HEK293T (cell line): Measurements from ENCODE around the gene PCDHGC4.

ENCODE experiments used
- ARNT ChIP-seq: fragments of 450-650 bp; IDR thresholded peaks from 2 replicates; pipeline ENCODE4 v1.6.1; 2017; ENCODE audit warnings: mild to moderate bottlenecking
- FOXA1 ChIP-seq: fragments of 450-650 bp; IDR thresholded peaks from 2 replicates; pipeline ENCODE4 v1.6.1; 2016; ENCODE audit warnings: mild to moderate bottlenecking
- FOXM1 ChIP-seq: fragments of 450-650 bp; IDR thresholded peaks from 2 replicates; pipeline ENCODE4 v1.6.1; 2017; ENCODE audit warnings: mild to moderate bottlenecking, borderline replicate concordance
- LEF1 ChIP-seq: fragments of 450-650 bp; IDR thresholded peaks from 2 replicates; pipeline ENCODE4 v1.6.1; 2017; ENCODE audit warnings: mild to moderate bottlenecking, borderline replicate concordance
- PKNOX1 ChIP-seq: fragments of 450-650 bp; IDR thresholded peaks from 2 replicates; pipeline ENCODE4 v1.6.1; 2016
- SP1 ChIP-seq: fragments of 450-650 bp; IDR thresholded peaks from 2 replicates; pipeline ENCODE4 v1.6.1; 2017
- SUZ12 ChIP-seq: fragments of 450-650 bp; IDR thresholded peaks from 2 replicates; pipeline ENCODE4 v1.6.1; 2016; ENCODE audit warnings: mild to moderate bottlenecking
- TARDBP ChIP-seq: fragments of 450-650 bp; IDR thresholded peaks from 2 replicates; pipeline ENCODE4 v1.6.1; 2016
- ZNF384 ChIP-seq: fragments of 450-650 bp; IDR thresholded peaks from 2 replicates; pipeline ENCODE4 v1.6.1; 2016

- no peak for TF ChIP-seq FOXM1
- TF ChIP-seq ARNT: no peak
- no peak for TF ChIP-seq PKNOX1
- TF ChIP-seq FOXA1: no peak
- no peak for TF ChIP-seq SP1
- no peak for TF ChIP-seq ZNF384
- TF ChIP-seq LEF1: no peak
- no peak for TF ChIP-seq SUZ12
- TF ChIP-seq TARDBP: no peak
Observed at GRCh38 chr5:141533897-141534296, 49.1 kb downstream of the PCDHGC4 start.
